Pancreas (tissue), 10 donors: ENCODE data around the gene GLB1L3. TPM values are rescaled to one million over a fixed set of nuclear protein-coding genes. Genes with fewer than 3 reads are reported as not detected.

ENCODE experiments used
- ATAC-seq, 4 donors: fragments of 200-7000 bp; cut with Tn5 transposase; one replicate each; pipeline versions ENCODE4 v1.8.0 to v1.9.1; 2020; ENCODE audit warnings: mild to moderate bottlenecking in 4 of 4, moderate library complexity in 4 of 4
- DNase-seq, 6 donors: peaks; one replicate each; pipeline ENCODE4 v3.0.0-alpha.2; 2020
- FAIRE-seq: peaks from 2 replicates; lab custom pipeline; 2012; peaks lifted over from hg19 to GRCh38; lab: Jason Lieb, UNC
- H3K27ac ChIP-seq, 4 donors: fragments of 200-600 bp; sonication (generic); 1 replicate in 3 of 4; 2 replicates in 1 of 4; pipeline versions ENCODE4 v1.5.0 to v1.8.0; 2020
- H3K27me3 ChIP-seq, 4 donors: fragments of 200-600 bp; one replicate each; pipeline ENCODE4 v1.8.0; 2021
- H3K36me3 ChIP-seq, 3 donors: fragments of 200-600 bp; sonication (generic) in 1 of 3; one replicate each; pipeline versions ENCODE4 v1.5.0 to v1.8.0; 2020 to 2021
- H3K4me1 ChIP-seq, 3 donors: fragments of 200-600 bp; one replicate each; pipeline ENCODE4 v1.8.0; 2021
- H3K4me3 ChIP-seq, 4 donors: fragments of 200-600 bp; sonication (generic) in 2 of 4; one replicate each; pipeline versions ENCODE4 v1.5.0 to v1.8.0; 2020 to 2021
- H3K9me3 ChIP-seq, 4 donors: fragments of 200-600 bp; one replicate each; pipeline ENCODE4 v1.8.0; 2021
- CTCF ChIP-seq, 4 donors: fragments of 200-600 bp; sonication (generic) in 3 of 4; IDR thresholded peaks; one replicate each; pipeline versions ENCODE4 v1.5.0 to v1.8.0; 2021; ENCODE audit warnings: antibody characterized with exemption in 4 of 4
- WGBS, 2 donors: extraction: QIAGEN DNeasy Blood & Tissue Kit; methylation state at CpG; one replicate each; pipeline ENCODE4 v1.1.7; 2013; 5-methylcytosine and 5-hydroxymethylcytosine counted together
- intact Hi-C, 3 donors: fragments of 100-400 bp; cut with DNase I; formaldehyde crosslinking; loops; one replicate each; pipeline versions ENCODE4 v1.11.1 to v1.14.2; 2022
- polyA plus RNA-seq, 2 donors: library from polyadenylated mRNA; stranded (reverse); fragments of 200-250 nt; gene quantifications; one replicate each; pipeline ENCODE4 v1.2.3, GENCODE V29; 2013
- total RNA-seq, 6 donors: library from RNA; stranded (reverse); fragmentation: NEBNext Ultra II Directional in 4 of 6; extraction: Animal tissue kit (Norgen Biotek cat#: 25700) in 4 of 6; gene quantifications; one replicate each; pipeline versions ENCODE4 v1.2.1 to v1.2.4, GENCODE V29; 2021 to 2023
- donor health status: healthy with polysubstance abuse.
- donor health status: DM: no; HTN: no; CAD: no; lungs with moderate emphysema.
- donor health status: DM: no; HTN: no; CAD: no.
- donor health status: control.
- donor health status: control.
- donor health status: Bipolar disorder and iron deficiency.
- donor health status: DM: yes; HTN: yes; CAD: no.
- donor health status: DM: no; HTN: no; CAD: no.
- donor health status: DM: no; HTN: no; CAD: no.
- donor health status: DM: yes; HTN: yes; CAD: no.

GLB1L3 gene
- total and polyA plus RNA-seq, 8 donors, result 0.12 to 0.38 (median 0.14) TPM; not detected in 4

- no peak overlapping the region for H3K27ac ChIP-seq
- intact Hi-C loops, result no loop called here
- DNase-seq (no peak), FAIRE-seq (no peak), ATAC-seq (peak in 3 of 4 donors; percentile 19 to 64 (median 51))
- no peaks in the 10 kb centered on the region for H3K27me3 ChIP-seq
- WGBS, 2 donors, result 76 to 77% methylated on average over 4 of the region's 4 CpGs
- H3K9me3 ChIP-seq, result no peaks in the 10 kb centered on the region
- H3K4me3 ChIP-seq, result no peak overlapping the region
- no peak for TF ChIP-seq CTCF (IDR thresholded peaks at IDR 0.05)
- no peaks in the 10 kb centered on the region for H3K4me1 ChIP-seq
- peaks cover 0 to 43% (median 19%) of the 10 kb centered on the region in 3 donors for H3K36me3 ChIP-seq
These were observed 32.3 kb upstream of the GLB1L3 start for GRCh38 chr11:134243913-134244312.

- Histone ChIP-seq H3K4me1 (no peaks in the 10 kb centered on the region), H3K4me3 (no peak overlapping the region), H3K9me3 (no peaks in the 10 kb centered on the region), H3K36me3 (peaks cover 0 to 43% (median 19%) of the 10 kb centered on the region in 3 donors), H3K27me3 (no peaks in the 10 kb centered on the region), H3K27ac (no peak overlapping the region)
- WGBS, 2 donors, result 63 to 70% methylated on average over 7 of the region's 7 CpGs
- ATAC-seq (peak in 3 of 4 donors; percentile 55 to 76 (median 65)), DNase-seq (no peak), FAIRE-seq (no peak)
- TF ChIP-seq CTCF (IDR thresholded peaks at IDR 0.05), result peak in 2 of 4 donors; percentile 24 to 27
- intact Hi-C loops, result no loop called here
These were observed 31.6 kb upstream of the GLB1L3 start for GRCh38 chr11:134244593-134244992.

- intact Hi-C loops, result no loop called here
- no peak for TF ChIP-seq CTCF (IDR thresholded peaks at IDR 0.05)
- FAIRE-seq (no peak), DNase-seq (peak in 1 of 6 donors; percentile 51), ATAC-seq (no peak)
- peaks cover 0 to 51% (median 19%) of the 10 kb centered on the region in 3 donors for H3K36me3 ChIP-seq
- H3K9me3 ChIP-seq, result no peaks in the 10 kb centered on the region
- no peaks in the 10 kb centered on the region for H3K4me1 ChIP-seq
- H3K27ac ChIP-seq, result no peak overlapping the region
- no peaks in the 10 kb centered on the region for H3K27me3 ChIP-seq
- no peak overlapping the region for H3K4me3 ChIP-seq
- 96% methylated on average over 14 of the region's 14 CpGs for WGBS, 2 donors
These were observed 30.7 kb upstream of the GLB1L3 start for GRCh38 chr11:134245434-134245833.

- no peaks in the 10 kb centered on the region for H3K27me3 ChIP-seq
- no peaks in the 10 kb centered on the region for H3K9me3 ChIP-seq
- ATAC-seq (no peak), DNase-seq (peak in 1 of 6 donors; percentile 55), FAIRE-seq (no peak)
- intact Hi-C loops, result no loop called here
- no peak for TF ChIP-seq CTCF (IDR thresholded peaks at IDR 0.05)
- WGBS, 2 donors, result 91% methylated on average over 9 to 11 of the region's 11 CpGs
- H3K36me3 ChIP-seq, result peaks cover 0 to 56% (median 19%) of the 10 kb centered on the region in 3 donors
- no peak overlapping the region for H3K4me3 ChIP-seq
- no peak overlapping the region for H3K27ac ChIP-seq
- H3K4me1 ChIP-seq, result no peaks in the 10 kb centered on the region
These were observed 30.1 kb upstream of the GLB1L3 start for GRCh38 chr11:134246100-134246499.

- DNase-seq (no peak), ATAC-seq (no peak), FAIRE-seq (no peak)
- no peaks in the 10 kb centered on the region for H3K27me3 ChIP-seq
- intact Hi-C loops, result no loop called here
- peaks cover 0 to 56% (median 19%) of the 10 kb centered on the region in 3 donors for H3K36me3 ChIP-seq
- H3K9me3 ChIP-seq, result no peaks in the 10 kb centered on the region
- TF ChIP-seq CTCF (IDR thresholded peaks at IDR 0.05), result no peak
- H3K4me3 ChIP-seq, result no peak overlapping the region
- no peak overlapping the region for H3K27ac ChIP-seq
- 87 to 89% methylated on average over 4 of the region's 4 CpGs for WGBS, 2 donors
- H3K4me1 ChIP-seq, result no peaks in the 10 kb centered on the region
These were observed 29.5 kb upstream of the GLB1L3 start for GRCh38 chr11:134246678-134247077.
